ENCODE measurements around the gene SAA4. TPM values are rescaled to one million over a fixed set of nuclear protein-coding genes. Genes with fewer than 3 reads are reported as not detected.

The SAA4 gene
- total and polyA plus RNA-seq, 2 of the 8 experiments (the other 6 are each of a cell fraction or from before 2014, with no cell fraction given): not detected

GRCh38 chr11:18235394-18236334 lies 938 bp downstream of the SAA4 start:
- Histone ChIP-seq H4K8ac (ENCODE audit: extremely low read depth, insufficient read depth, low read length) (no peak overlapping the region), H4K20me1 (replicated peaks in 1 of 2; ENCODE audit: control insufficient read depth in 1 of 2, insufficient read depth in 2 of 2, low read length in 2 of 2) (no peaks in the 10 kb centered on the region), H3K4me1 (replicated peaks in 1 of 4; ENCODE audit: control insufficient read depth in 3 of 4, insufficient read depth in 4 of 4, low read length in 3 of 4) (no peaks in the 10 kb centered on the region), H2BK12ac (ENCODE audit: low read depth, low read length) (no peak overlapping the region), H3K56ac (replicated peaks; ENCODE audit: insufficient read length, low read depth, low read length) (no peak overlapping the region), H4K91ac (replicated peaks; ENCODE audit: insufficient read length, low read length) (no peak overlapping the region), H2BK20ac (ENCODE audit: low read length) (no peak overlapping the region), H3K4me3 (ENCODE audit: extremely low read depth in 1 of 4, insufficient read depth in 2 of 4, low read depth in 3 of 4, low read length in 4 of 4) (no peak overlapping the region), H2AK5ac (ENCODE audit: low read depth, low read length) (no peak overlapping the region), H3K4me2 (ENCODE audit: insufficient read depth in 1 of 2, low read depth in 2 of 2, low read length in 2 of 2) (no peak overlapping the region), H2BK15ac (ENCODE audit: low read length) (no peak overlapping the region), H3K27me3 (replicated peaks in 1 of 4; ENCODE audit: control insufficient read depth in 3 of 4, extremely low read depth in 1 of 4, insufficient read depth in 3 of 4, low read length in 3 of 4) (no peaks in the 10 kb centered on the region; a peak in 1 of 7 replicates), H3K9ac (replicated peaks in 1 of 4; ENCODE audit: extremely low read depth in 1 of 4, low read depth in 3 of 4, low read length in 3 of 4) (no peak overlapping the region), H2AFZ (ENCODE audit: low read length) (no peak overlapping the region), H3K4ac (replicated peaks; ENCODE audit: insufficient read length, low read depth, low read length) (no peak overlapping the region), H2BK5ac (ENCODE audit: low read depth, low read length) (no peak overlapping the region), H2BK120ac (replicated peaks; ENCODE audit: low read depth, low read length) (no peak overlapping the region), H3K79me2 (ENCODE audit: control insufficient read depth in 1 of 2, insufficient read depth in 2 of 2, low read length in 2 of 2) (no peaks in the 10 kb centered on the region), H3K18ac (ENCODE audit: extremely low read depth, low read length) (no peak overlapping the region), H3K23me2 (ENCODE audit: low read depth, low read length) (no peaks in the 10 kb centered on the region), H3K9me3 (ENCODE audit: insufficient read depth in 2 of 2, low read depth in 1 of 2, low read length in 1 of 2) (no peaks in the 10 kb centered on the region), H3K23ac (ENCODE audit: insufficient read length) (no peak overlapping the region), H3K36me3 (ENCODE audit: control insufficient read depth in 2 of 4, insufficient read depth in 4 of 4, low read length in 3 of 4) (no peaks in the 10 kb centered on the region), H3K27ac (ENCODE audit: low read depth, low read length) (no peak overlapping the region), H4K5ac (ENCODE audit: insufficient read length, low read depth, low read length) (no peak overlapping the region), H3K14ac (ENCODE audit: insufficient read length) (no peak overlapping the region), H3K79me1 (ENCODE audit: low read depth, low read length) (no peaks in the 10 kb centered on the region)
- ChIA-PET POLR2A (ENCODE audit: partially characterized antibody) (no interaction called here), CTCF (ENCODE audit: partially characterized antibody) (interaction anchor here (1.3 to 3.8 kb wide), 3 partner anchors 8 to 120 kb away, joined by 3 to 12 read pairs (median 6); no protein-coding TSS in a partner anchor)
- FAIRE-seq (no peak), DNase-seq (ENCODE audit: low read depth in 1 of 2, low spot score in 2 of 2) (no peak)
- 84% methylated on average over 7 of the region's 8 CpGs; no CpG with 5 or more reads in 1 of the 2 experiments for WGBS, 2 experiments (ENCODE audit: extremely low coverage in 1 of 2, insufficient coverage in 1 of 2, insufficient read length in 1 of 2, insufficient replicate concordance in 2 of 2, low coverage in 1 of 2, low lambda C conversion rate in 2 of 2, missing lambda C conversion rate in 1 of 2)
- no peak for TF ChIP-seq SAP30 (IDR thresholded peaks at IDR 0.05; ENCODE audit: insufficient read depth, insufficient replicate concordance, low read length)
- TF ChIP-seq JUN (IDR thresholded peaks at IDR 0.05; ENCODE audit: low read depth, low read length): no peak
- no peak for TF ChIP-seq BRCA1 (IDR thresholded peaks at IDR 0.05; ENCODE audit: low read depth, low read length)
- TF ChIP-seq POU5F1 (IDR thresholded peaks at IDR 0.05; ENCODE audit: low read depth, low read length): no peak
- TF ChIP-seq YY1 (IDR thresholded peaks at IDR 0.05; ENCODE audit: low read depth, low read length): no peak
- TF ChIP-seq SRF (IDR thresholded peaks at IDR 0.05; ENCODE audit: low read depth, low read length): no peak
- no peak for TF ChIP-seq RFX5 (IDR thresholded peaks at IDR 0.05; ENCODE audit: borderline replicate concordance, low read depth, low read length)
- TF ChIP-seq BCL11A (IDR thresholded peaks at IDR 0.05; ENCODE audit: low read depth in 2 of 2, low read length in 2 of 2): no peak
- TF ChIP-seq RNF2 (IDR thresholded peaks at IDR 0.05; ENCODE audit: borderline replicate concordance, low read depth, low read length, missing control alignments, poor library complexity, severe bottlenecking): no peak
- TF ChIP-seq SUZ12 (IDR thresholded peaks at IDR 0.05; ENCODE audit: low read length): no peak
- no peak for TF ChIP-seq CHD2 (IDR thresholded peaks at IDR 0.05; ENCODE audit: low read length)
- TF ChIP-seq GABPA (IDR thresholded peaks at IDR 0.05; ENCODE audit: borderline replicate concordance, insufficient read depth, low read length): no peak
